ENCODE data around the gene PDE9A.

DNA sequence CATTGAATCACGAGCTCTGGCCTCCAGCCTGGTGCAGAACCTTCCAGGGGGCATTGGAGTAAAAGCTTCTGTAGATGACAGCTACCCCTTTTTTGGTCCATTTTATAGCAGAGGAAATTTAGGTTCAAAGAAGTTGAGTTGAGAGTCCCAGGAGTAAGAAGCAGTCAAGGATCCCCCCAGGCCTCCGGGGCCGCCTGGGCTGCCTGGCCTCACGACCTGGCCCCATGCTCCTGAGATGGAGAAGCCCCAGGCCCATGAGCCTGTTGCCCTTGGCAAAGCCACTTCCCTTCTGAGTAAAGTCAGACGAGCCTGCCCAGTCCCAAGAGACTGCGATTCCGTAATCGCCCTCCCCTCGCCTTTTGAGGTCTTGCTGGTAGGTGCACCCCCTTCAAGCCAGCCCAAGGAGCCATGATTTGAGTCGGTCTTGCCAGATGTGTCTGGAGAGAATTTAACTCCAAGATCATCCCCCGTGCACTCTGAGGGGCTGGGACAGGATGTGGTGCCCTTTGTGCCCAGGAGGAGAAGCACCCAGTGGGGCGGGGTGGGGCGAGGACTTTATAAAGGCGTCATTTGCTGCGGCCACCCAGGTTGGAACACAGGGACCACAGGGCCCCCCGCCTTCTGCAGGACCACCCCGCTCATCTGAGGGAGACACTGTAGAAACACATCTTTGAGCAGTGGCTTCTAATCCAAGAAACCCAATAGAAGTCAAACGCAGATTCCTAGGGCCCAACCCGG, 30.1 kb downstream of the PDE9A start:
- TF ChIP-seq, protein P1, sequence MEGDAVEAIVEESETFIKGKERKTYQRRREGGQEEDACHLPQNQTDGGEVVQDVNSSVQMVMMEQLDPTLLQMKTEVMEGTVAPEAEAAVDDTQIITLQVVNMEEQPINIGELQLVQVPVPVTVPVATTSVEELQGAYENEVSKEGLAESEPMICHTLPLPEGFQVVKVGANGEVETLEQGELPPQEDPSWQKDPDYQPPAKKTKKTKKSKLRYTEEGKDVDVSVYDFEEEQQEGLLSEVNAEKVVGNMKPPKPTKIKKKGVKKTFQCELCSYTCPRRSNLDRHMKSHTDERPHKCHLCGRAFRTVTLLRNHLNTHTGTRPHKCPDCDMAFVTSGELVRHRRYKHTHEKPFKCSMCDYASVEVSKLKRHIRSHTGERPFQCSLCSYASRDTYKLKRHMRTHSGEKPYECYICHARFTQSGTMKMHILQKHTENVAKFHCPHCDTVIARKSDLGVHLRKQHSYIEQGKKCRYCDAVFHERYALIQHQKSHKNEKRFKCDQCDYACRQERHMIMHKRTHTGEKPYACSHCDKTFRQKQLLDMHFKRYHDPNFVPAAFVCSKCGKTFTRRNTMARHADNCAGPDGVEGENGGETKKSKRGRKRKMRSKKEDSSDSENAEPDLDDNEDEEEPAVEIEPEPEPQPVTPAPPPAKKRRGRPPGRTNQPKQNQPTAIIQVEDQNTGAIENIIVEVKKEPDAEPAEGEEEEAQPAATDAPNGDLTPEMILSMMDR (IDR thresholded peaks at IDR 0.05; ENCODE audit: extremely low read depth in 1 of 2, insufficient read depth in 1 of 2, low read depth in 1 of 2, low read length in 2 of 2), result no peak
- TF ChIP-seq POLR2A (IDR thresholded peaks at IDR 0.05; ENCODE audit: low read depth, low read length) (no peak), POLR2AphosphoS5 (IDR thresholded peaks at IDR 0.05; ENCODE audit: insufficient read depth, low read depth, low read length) (no peak)
